NCI-H2196 (cell line): ENCODE results near the gene CSNK2B.

Experiments used
- DNase-seq: peaks from one replicate; lab custom pipeline; 2025; ENCODE audit not compliant: unreplicated experiment; lab: John Stamatoyannopoulos, UW

Gene CSNK2B

DNA sequence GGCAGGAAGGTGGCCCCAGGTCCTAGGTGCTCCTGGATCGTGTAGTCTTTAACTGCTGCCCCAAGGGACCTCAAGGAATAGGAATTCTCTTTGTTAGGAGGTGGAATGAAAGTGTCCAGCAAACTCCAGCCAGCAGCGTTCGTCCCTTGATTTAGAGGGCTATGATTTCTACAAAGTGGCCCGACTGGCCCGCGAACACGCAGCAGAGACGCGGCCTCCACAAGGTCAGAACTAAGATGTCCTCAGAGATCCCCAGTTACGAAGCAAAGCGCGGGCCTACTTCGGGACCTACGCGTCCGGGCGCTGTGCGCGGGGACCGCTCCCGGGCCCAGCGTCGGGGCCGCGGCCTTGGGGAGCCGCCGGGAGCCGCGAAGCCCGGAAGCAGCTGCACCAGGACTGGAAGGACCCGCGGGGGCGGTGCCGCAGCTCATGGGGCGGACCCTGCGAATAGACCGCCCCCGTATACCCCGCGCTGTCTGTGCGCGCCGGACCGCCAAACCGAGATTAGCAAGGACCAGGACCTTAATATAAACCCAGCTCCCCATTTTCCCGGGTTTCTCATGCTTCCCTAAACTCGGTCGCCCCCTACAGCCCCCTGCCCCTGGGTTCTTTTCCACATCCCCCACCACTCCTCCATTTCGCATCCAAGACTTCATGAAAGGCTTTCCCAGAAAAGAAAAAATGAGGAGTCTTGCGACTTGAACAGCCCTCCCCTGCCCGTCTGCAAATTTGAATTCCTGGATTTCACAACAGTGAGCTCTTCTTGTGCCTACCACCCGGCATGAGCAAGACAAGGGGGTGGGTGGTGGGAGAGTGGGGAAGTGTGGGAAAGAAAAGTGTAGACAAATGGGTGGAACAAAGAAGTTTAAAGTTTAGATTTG is 5.3 kb upstream of the CSNK2B start, which contains the start of gene C6orf47:
TSS of gene C6orf47 (minus strand) at position 398 of the 881 bp plus-strand sequence. CDS start 831 bp downstream, outside the sequence.
- DNase-seq = peak; percentile 81

DNA sequence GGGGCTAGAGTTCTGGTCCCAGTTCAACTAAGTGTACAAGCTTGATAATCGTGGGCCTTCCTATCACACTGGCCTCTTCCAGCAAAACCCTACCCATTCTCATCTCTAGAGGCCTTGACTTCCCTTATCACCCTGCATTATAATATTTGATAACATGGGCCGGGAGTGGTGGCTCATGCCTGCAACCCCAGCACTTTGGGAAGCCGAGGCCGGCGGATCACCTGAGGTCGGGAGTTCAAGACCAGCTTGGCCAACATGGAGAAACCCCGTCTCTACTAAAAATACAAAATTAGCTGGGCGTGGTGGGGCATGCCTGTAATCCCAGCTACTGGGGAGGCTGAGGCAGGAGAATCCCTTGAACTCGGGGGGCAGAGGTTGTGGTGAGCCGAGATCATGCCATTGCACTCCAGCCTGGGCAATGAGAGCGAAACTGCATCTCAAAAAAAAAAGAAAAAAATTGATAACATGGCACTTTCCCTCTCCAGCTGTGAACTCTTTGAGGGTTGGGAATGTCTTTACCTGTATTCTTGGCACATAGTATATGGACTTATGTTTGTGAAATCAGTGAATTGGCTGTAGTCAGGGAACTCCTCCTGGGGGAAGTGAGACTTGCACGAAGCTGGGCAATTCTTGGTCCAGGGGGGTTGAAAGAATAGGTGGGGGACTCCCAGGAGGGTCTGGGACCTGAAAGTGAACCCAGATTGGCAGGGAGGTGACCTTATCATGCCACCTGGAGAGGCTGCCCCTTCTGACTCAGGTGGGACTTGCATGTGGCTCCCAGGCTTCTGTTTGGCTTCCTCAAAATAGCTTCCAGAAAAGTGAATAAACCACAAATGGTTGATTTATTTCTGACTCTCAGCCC is 4.4 kb upstream of the CSNK2B start:
- DNase-seq = no peak

DNA sequence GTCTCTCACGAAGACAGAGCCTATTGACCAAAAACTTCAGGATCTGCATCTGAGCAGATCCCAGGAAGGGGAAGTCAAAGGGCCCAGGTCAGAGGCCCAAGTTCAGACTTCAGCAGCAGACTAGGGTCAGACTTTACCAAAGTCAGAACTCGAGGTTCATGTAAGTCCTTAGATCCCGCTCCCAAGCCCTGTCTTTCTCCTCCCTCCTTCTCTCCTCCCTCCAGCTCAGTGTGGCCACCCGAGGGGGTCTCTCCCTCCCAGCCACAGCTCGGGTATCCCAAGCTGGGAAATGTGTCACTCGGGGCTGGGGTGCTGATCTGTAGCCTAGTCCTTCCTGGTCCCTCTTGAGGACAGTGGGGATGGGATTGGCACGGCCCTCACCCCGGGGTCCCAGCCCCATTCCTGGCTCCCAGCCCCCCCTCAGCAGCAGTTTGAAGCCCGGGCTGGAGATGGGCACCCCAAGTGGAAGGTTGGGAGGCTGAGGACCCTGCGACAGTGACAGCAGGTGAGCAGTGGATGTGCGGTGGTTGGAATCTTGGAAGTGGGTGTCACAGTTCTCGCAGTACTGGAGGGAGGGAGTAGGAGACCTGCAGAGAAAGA is 3.7 kb upstream of the CSNK2B start:
- no peak for DNase-seq

DNA sequence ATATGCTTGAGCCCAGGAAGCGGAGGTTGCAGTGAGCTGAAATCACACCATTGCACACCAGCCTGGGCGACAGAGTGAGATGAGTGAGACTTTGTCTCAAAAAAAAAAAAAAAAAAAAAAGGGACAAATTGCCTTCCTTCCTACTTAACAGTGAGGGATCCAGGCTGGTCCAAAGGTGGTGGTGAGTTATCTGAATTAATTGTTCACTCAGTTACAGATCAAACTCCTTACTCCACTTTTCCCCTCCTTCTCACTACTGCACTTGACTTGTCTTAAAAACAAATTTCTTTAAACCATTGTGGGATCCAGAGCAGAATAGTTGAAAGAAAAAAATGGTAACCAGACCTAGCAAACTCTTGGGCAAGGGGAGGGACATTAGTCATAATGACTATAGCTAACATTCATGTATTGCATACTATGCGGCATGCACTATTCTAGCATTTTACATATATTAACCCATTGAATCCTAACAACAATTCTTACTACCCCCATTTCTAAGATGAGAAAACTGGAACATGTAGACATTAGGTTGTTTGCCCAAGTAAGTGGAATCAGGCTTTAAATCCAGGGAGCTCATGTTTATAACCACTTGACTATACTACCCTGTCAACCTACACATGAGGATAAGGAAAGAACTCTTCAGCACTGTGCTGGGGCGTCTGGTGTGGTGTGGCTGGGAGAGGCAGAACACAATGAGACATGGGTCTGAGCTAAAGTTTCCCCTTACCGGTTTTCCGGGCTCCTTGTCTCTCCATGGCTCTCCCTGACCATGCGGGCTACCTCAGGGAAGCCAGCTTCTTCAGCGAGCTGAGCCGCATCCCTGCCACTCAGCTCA is 2.5 kb upstream of the CSNK2B start:
- DNase-seq = no peak

DNA sequence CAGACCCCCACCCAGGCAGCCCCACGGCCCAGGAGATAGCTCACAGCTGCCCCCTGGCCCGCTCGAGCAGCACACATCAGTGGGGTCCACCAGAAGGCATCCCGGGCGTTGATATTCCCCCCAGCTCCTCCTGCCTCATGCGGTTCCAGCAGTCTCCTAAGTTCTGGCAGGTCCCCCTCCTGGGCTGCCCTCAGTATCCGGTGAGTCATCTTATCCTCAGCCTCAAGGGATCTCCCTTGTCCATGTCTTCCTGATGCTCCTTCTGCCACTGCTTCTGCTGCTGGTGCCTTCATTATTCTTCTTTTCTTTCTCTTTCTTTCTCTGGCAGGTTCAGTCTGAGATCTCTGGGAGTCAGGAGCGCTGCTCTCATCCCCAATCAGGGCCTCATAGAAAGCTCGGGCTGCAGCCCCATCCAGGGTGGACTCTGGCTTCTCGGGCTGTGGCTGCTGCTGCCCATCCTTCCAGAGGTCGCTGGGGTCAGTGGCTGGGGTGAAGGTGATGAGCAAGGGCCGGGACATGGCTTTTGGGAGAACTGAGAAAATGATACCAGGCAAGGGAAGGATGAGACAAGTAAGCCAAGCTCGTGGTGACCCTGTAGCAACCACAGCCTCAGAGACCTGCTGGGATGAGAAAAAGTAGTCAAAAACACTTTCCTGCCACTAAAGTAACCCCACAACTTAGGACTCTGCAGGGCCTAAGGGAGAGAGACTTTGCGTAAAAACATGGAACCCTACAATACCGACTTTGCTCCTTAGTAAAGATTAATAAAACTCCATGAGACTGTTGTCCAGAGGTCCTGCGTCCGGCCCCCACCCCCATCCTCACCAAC is 1.7 kb upstream of the CSNK2B start:
- DNase-seq = no peak

DNA sequence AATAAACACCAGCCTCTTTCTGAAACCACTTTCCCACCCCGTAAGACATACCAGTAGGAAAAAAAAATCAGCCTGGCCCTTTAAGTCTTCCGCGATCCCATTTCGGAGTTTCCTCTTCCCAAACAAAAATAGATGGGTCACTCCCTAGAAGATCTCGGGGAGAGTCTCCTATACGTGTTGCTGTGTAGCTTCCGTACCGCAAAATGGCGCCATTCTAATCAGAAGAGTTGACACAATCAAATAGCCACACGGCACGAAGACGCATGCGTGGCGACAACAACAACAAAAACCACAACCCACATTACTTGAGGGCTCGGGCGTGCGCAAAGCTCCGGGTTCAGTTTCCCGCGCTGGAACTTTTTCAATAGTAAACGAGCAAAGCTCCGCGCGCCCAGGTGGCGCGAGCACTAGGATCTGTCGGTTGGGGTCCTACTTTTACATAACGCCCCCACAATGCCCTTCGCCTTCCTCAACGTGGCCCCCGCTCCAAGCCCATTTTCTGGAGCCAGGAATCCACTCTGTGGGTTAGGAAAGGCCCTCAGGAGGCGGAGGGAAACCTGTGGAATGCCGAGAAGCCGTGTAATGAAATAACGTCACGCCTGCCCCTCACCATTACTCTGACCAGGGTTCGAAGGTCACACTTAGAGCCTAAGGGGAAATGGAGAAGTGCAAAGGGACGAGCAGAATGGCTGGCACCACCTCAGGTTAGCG is 935 bp upstream of the CSNK2B start, which contains the start of gene GPANK1:
TSS of gene GPANK1 (minus strand) at position 208 of the 711 bp plus-strand sequence. CDS start 519 bp downstream, outside the sequence.
- peak; percentile 94 for DNase-seq

DNA sequence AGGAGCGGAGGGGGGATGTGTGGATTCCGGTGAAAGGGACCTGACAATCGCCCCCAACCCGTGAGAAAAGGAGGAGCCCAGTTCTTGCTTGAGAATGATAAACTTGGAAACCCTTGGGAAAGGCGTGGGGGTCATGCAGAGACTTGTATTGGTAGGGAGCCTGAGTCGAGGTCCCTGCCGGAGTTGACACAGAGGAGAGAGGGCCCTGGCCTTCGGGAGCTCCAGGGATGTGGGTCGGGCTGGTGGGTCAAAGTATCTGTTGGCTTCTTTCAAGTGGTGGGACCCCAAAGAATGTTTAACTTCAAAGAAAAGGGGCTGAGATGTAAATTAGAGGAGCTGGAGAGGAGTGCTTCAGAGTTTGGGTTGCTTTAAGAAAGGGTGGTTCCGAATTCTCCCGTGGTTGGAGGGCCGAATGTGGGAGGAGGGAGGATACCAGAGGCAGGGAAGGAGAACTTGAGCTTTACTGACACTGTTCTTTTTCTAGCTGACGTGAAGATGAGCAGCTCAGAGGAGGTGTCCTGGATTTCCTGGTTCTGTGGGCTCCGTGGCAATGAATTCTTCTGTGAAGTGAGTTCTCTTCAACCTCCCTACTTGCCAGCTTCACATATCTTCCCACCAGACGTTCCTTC is 571 bp downstream of the CSNK2B start:
- DNase-seq = no peak

DNA sequence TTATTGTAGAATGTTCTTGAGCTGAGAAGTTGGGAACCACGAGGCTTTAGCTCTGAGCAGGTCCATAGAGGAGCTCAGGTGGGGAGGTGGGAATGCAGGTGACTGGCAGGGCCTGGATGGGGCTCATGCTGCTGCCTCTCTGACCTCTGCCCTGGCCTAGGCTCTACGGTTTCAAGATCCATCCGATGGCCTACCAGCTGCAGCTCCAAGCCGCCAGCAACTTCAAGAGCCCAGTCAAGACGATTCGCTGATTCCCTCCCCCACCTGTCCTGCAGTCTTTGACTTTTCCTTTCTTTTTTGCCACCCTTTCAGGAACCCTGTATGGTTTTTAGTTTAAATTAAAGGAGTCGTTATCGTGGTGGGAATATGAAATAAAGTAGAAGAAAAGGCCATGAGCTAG is 3.8 kb downstream of the CSNK2B start, which contains the start of gene LY6G5B:
TSS of gene LY6G5B (plus strand) at position 301 of the 400 bp plus-strand sequence. CDS start 975 bp downstream, outside the sequence.
- DNase-seq = no peak

DNA sequence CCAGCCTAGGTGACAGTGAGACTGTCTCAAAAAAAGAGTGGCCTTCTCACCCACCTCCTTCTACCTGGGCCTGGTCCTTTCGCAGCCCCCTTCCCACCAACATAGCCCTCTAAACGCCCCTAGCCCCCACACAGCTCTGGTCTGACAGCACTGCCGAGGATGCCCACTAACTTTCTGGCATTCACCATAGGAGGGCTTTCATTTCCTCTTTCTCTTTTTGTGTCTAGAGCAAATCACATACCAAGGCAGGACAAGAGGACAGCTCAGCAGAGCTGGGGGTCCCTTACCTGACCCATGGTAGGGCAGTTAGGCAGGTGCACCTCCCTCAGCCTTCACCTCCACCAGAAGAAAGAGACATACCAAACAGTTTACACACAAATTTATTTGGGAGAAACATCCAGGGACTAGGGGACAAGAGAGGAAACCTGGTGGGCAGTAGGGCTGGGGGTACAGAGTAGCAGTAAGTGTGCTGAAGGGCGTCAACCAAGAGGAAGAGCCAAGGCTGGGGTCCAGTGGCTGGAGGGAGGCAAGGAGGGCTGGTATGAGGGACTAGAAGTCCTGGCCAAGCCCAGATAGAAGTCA is 10.5 kb downstream of the CSNK2B start:
- no peak for DNase-seq

DNA sequence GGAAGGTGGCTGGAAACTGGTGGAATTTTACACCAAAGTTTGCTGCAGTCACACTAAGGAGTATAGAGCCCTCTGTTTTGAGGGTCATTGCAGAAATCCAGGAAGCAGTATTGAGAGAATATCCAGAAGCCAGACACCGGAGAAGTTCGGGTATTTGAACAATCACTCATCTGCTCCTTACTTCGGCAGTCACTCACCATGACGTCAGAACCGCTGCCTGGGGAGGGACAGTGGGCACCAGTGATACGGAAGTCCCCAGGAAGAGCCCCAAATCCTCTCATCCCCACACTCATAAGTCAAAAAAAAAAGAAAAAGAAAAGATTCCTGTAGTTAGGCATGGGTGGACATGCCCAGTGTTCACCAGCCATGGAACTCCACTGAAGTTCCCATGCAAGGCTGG is 11.0 kb downstream of the CSNK2B start:
- DNase-seq = no peak

DNA sequence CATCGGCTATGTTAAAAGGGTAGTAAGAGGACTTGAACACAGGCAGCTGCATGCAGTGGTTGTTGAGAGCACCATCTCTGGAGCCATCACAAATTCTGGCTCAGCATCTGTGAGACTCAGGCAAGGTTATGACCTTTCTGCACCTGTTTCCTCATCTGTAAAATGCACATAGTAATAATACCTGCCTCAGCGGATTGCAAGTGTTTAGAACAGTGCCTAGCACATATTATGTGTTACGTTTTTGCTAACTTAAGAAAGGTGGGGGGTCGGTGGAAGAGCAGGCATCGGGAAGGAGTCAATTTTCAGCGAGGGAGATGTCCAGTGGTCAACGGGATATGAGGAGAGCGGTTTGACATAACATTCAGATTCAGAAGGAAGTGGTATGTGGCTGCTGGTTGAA is 12.1 kb downstream of the CSNK2B start:
- DNase-seq = no peak

DNA sequence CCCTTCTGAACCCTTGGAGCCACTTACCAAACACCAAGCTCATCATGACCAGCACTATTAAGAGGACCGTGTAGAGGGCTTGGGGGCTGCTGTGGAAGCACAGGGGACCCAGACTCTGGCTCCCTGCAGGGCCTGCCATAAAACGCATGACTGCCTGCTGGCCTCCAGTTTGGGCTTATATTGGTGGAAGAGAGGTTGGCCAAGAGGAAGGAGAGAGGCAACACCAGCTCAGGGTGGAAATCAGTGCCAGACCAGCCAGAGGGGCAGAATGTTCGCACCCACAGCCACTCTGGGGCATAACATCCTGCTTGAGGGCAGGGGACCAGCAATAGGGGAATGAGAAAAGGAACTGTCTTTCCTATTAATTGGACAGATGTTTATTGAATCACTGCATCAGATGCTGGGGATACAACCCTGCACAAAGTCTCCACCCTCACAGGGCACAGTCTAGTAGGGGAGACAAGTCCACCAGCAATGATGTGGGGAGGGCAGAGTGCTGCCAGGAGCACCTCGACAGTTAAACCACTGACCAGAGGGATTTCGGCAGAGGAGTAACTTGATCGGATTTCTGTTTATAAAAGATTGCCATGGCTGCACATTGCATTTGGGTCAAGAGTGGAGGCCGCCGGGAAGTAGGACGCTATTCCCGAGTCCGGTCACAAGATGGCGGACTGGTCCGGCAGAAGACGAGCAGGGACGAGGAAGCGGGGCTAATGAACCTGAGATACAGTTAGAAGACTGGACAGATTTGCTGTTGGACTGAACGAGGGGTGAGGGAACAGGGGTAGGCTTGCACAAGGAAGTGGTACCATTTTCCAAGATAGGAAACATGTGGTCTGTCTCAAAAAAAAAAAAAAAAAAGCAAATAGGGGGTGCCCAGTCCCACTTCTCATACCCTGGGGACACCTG is 14.6 kb downstream of the CSNK2B start, which contains the start of gene LY6G5C:
TSS of gene LY6G5C (minus strand) at position 842 of the 909 bp plus-strand sequence. CDS start at position 148, 694 bp downstream.
- DNase-seq = peak; percentile 87

DNA sequence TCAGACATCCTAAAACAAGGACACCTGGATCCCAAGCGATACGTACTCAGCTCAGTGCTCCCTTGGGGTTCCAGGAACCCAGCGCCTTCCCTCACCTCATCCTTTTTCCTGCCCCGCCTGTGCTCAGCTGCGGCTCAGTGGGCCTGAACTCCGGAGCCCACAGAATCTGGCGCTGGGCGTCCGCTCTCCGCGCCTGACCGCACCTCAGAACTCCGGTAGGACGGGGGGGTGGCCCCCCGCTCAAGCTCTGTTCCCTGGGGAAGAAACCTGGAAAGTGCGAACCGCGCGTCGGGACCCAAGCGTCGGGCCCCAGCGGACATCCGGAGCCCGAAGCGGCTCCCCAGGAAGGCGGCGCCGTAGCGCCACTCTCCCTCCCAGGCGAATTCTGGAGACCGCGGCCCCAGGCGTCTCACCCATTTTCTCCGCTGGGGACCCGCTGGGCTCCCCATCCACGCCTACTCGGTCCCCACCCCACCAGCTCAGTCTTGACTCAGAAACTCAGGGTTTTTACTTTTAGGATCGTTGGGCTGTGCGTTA is 15.3 kb downstream of the CSNK2B start:
- no peak for DNase-seq

DNA sequence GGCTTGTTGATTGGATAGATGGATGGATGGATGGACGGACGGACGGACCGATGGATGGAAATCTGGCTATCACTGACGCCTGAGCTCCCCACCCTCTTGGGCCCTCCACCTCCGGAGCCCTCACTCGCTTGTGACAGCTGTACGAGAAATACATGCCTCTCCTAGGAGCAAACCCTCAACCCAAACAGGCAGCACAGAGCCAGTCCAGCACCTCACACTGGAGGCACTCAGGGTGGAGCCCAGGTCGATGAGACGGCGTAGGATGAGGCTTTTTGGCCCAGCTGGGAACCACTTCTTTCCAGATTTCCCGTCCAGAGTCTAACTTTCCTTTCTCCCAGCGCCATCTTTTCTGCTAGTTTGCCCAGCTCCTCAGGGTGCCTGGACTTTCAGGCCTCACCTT is 17.7 kb downstream of the CSNK2B start:
- no peak for DNase-seq

DNA sequence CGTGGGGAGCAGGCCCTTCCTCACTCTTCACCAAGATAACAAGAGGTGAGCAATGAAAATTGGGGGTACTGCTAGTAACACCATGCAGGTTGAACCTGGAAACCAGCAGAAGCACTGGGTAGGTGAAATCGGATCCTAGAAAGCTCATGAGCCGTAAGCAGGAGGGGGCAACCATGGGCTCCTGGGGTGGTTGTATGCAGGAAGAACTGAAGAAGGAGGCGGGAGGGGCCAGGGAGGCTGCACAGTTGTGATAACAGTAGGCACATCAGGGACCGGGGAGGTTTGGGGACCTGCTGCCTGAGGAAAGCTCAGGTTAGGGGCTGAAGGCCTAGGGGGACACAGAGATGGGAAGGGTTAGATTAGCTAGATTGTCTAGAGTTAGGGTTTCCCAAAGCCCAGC is 20.6 kb downstream of the CSNK2B start:
- no peak for DNase-seq

DNA sequence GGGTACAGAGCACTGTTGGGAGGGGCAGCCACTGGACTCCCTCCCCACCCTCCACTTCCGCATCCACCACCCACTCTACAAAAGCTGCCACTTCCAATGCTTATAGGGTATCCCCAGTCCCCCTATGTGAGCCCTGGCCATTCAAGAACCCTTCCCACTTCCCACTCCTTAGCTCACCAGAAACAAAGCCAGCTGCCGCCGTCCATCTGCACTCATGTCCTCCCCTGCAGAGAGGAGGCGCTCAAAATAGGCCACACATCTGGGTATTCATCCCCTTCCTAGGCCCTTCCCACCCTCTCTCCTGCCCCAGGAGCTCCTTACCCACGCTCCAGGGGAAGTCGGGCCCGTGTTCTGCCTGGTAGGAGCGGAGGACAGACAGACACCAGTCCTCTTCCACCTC is 21.4 kb downstream of the CSNK2B start:
- DNase-seq = no peak
